SJSA1 (cell line): ENCODE measurements around the gene GALR2. TPM values are rescaled to one million over a fixed set of nuclear protein-coding genes. Genes with fewer than 3 reads are reported as not detected.

Source experiments
- DNase-seq, 2 experiments: peaks; one replicate each; pipeline ENCODE4 v3.0.0-alpha.2; 2015 to 2020; ENCODE audit warnings: low spot score in 2 of 2, low read depth in 1 of 2
- H3K27ac ChIP-seq: fragments of 250-450 bp; sonication (Bioruptor Pico); 2 replicates; pipeline ENCODE4 v1.5.1; 2020; ENCODE audit warnings: mild to moderate bottlenecking, moderate library complexity
- H3K27me3 ChIP-seq: fragments of 250-450 bp; sonication (Bioruptor Pico); replicated peaks from 2 replicates; pipeline ENCODE4 v1.5.1; 2020; ENCODE audit warnings: mild to moderate bottlenecking, moderate library complexity
- H3K36me3 ChIP-seq: fragments of 250-450 bp; sonication (Bioruptor Pico); 2 replicates; pipeline ENCODE4 v1.5.1; 2020; ENCODE audit warnings: mild to moderate bottlenecking
- H3K4me1 ChIP-seq: fragments of 250-450 bp; sonication (Bioruptor Pico); replicated peaks from 2 replicates; pipeline ENCODE4 v1.6.1; 2021; ENCODE audit warnings: mild to moderate bottlenecking
- H3K4me3 ChIP-seq: fragments of 250-450 bp; sonication (Bioruptor Pico); 2 replicates; pipeline ENCODE4 v1.5.1; 2020; ENCODE audit warnings: mild to moderate bottlenecking
- H3K9me3 ChIP-seq: fragments of 250-450 bp; sonication (Bioruptor Pico); replicated peaks from 2 replicates; pipeline ENCODE4 v1.5.1; 2020; ENCODE audit warnings: mild to moderate bottlenecking
- total RNA-seq: library from RNA; depleted of rRNA; stranded (reverse); fragments of >200 nt; shearing (Covaris generic); gene quantifications from 2 replicates; pipeline ENCODE4 v1.2.3, GENCODE V29; 2014; rRNA removed

GALR2 gene, protein sequence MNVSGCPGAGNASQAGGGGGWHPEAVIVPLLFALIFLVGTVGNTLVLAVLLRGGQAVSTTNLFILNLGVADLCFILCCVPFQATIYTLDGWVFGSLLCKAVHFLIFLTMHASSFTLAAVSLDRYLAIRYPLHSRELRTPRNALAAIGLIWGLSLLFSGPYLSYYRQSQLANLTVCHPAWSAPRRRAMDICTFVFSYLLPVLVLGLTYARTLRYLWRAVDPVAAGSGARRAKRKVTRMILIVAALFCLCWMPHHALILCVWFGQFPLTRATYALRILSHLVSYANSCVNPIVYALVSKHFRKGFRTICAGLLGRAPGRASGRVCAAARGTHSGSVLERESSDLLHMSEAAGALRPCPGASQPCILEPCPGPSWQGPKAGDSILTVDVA
- total RNA-seq: 0.18 TPM in 1 of 2 replicates, not detected in the other

DNA sequence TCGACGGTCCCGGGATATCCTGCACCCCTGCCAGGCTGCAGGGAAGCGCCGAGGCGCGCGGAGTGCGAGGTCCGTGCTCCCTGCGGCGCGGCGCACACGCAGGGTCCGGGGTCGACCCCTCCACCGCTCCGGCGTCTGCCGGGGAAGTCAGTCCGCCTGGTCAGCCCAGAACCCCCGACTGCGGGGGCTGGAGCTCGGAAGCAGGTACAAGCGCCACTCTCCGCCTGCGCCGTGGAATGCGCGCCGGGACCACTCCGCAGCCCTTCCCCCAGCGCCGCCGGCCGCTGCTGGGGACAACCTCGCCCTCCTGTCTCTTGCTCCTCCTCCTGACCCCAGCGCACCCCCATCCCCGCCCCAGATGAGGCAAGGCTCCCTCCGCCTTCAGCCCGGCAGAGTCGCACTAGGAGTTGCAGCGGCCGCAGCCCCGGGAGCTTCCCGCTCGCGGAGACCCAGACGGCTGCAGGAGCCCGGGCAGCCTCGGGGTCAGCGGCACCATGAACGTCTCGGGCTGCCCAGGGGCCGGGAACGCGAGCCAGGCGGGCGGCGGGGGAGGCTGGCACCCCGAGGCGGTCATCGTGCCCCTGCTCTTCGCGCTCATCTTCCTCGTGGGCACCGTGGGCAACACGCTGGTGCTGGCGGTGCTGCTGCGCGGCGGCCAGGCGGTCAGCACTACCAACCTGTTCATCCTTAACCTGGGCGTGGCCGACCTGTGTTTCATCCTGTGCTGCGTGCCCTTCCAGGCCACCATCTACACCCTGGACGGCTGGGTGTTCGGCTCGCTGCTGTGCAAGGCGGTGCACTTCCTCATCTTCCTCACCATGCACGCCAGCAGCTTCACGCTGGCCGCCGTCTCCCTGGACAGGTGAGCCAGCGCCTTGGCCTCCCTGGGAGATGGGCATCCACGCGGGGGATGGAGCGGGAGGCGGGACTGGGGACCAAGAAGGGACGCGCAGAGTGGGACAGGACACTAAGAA, at the start of gene GALR2:
Gene GALR2 (plus strand): TSS at position 392 of the 974 bp plus-strand sequence. CDS start 103 bp downstream, at position 495.
- Histone ChIP-seq H3K9me3 (peaks cover 3% of the 10 kb centered on the region; the same call in 1 of the 2 replicates), H3K27me3 (peaks cover 61% of the 10 kb centered on the region), H3K4me3 (no peak within 1 kb of the TSS)

GRCh38 chr17:76025294-76025693, 49.3 kb upstream of the GALR2 start:
- Histone ChIP-seq H3K36me3 (no peaks in the 10 kb centered on the region), H3K27ac (no peak overlapping the region), H3K4me1 (peaks cover 10% of the 10 kb centered on the region), H3K4me3 (no peak overlapping the region), H3K27me3 (no peaks in the 10 kb centered on the region), H3K9me3 (no peaks in the 10 kb centered on the region)
- no peak for DNase-seq

More for the DNA sequence above, at the start of gene GALR2:
- H3K36me3 ChIP-seq: peaks cover 20% of the 10 kb centered on the region
- H3K27ac ChIP-seq: no peak within 1 kb of the TSS
- no peak for DNase-seq
- peaks cover 38% of the 10 kb centered on the region for H3K4me1 ChIP-seq

DNA sequence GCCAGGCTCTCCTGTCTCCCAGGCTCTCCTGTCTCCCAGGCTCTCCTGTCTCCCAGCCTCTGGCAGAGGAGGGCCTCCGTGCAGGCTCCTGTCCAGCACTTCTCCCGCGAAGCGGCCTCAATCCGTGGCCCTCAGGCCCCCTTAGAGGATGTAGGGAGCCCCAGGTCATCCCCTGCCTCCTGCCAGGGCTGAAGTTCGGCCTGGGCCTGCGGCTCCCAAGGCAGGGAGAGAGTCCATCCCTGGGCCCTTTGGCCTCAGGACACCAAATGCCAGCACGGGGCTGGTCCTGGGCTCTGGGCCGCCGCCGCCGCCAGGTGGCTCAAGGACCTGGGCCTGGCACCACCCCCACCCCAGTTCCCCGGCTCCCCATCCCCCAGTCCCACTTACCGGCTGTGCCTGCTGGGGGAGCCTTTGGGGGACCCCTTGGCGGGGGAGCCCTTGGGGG, 47.8 kb upstream of the GALR2 start:
- no peaks in the 10 kb centered on the region for H3K9me3 ChIP-seq
- DNase-seq: no peak
- no peak overlapping the region for H3K27ac ChIP-seq
- no peaks in the 10 kb centered on the region for H3K27me3 ChIP-seq
- H3K4me1 ChIP-seq: peaks cover 16% of the 10 kb centered on the region
- no peak overlapping the region for H3K4me3 ChIP-seq
- H3K36me3 ChIP-seq: no peaks in the 10 kb centered on the region

- Histone ChIP-seq H3K27me3 (no peaks in the 10 kb centered on the region), H3K9me3 (no peaks in the 10 kb centered on the region), H3K27ac (no peak within 1 kb of the TSS), H3K36me3 (no peaks in the 10 kb centered on the region), H3K4me3 (no peak within 1 kb of the TSS), H3K4me1 (peaks cover 16% of the 10 kb centered on the region)
- DNase-seq: no peak
Measured at GRCh38 chr17:76027159-76027839, 47.3 kb upstream of the GALR2 start, which contains the start of gene EVPL. Gene EVPL (minus strand): TSS chr17:76027306. CDS start chr17:76027198, 108 bp downstream.

DNA sequence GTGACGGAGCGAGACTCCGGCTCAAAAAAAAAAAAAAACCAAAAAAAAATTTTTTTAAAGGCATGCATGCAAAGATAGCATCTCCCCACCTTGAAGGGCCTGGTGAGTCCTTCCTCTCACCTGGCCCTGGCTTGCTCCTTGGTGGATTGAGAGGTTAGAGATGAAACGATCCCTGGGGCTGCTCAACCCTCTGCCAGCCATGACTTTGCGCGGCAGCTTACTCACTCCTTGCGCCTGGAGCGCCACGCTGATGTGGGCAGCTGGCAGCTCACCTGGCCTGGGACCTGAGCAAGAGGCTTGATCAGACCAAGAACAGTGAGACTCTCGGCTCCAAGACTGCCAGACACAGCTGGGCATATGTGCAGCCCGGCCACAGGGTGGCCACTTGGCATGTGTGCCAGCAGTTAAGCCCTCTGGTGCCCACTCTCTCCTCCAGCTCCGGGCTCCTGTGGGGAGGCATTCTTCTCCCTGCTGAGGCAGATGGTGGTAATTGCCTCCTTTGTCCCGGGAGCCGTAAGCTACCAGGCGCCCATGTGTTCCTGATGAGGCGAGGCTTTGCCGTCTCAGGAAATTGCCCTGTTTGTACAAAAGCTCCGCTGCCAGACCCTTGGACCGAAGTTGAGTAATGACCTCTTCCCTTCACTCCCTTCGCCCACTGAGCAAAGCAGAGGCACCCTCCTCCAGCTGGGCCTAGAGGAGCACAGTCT, 42.4 kb upstream of the GALR2 start:
- H3K4me1 ChIP-seq: peaks cover 16% of the 10 kb centered on the region
- no peak overlapping the region for H3K27ac ChIP-seq
- H3K9me3 ChIP-seq: no peaks in the 10 kb centered on the region
- peaks cover 7% of the 10 kb centered on the region; the same call in 1 of the 2 replicates for H3K36me3 ChIP-seq
- H3K4me3 ChIP-seq: no peak overlapping the region
- DNase-seq: no peak
- no peaks in the 10 kb centered on the region for H3K27me3 ChIP-seq

GRCh38 chr17:76032780-76033108, 41.8 kb upstream of the GALR2 start:
- Histone ChIP-seq H3K27me3 (no peaks in the 10 kb centered on the region), H3K36me3 (peaks cover 9% of the 10 kb centered on the region), H3K27ac (no peak overlapping the region), H3K4me1 (peaks cover 16% of the 10 kb centered on the region), H3K9me3 (no peaks in the 10 kb centered on the region), H3K4me3 (no peak overlapping the region)
- DNase-seq: no peak

DNA sequence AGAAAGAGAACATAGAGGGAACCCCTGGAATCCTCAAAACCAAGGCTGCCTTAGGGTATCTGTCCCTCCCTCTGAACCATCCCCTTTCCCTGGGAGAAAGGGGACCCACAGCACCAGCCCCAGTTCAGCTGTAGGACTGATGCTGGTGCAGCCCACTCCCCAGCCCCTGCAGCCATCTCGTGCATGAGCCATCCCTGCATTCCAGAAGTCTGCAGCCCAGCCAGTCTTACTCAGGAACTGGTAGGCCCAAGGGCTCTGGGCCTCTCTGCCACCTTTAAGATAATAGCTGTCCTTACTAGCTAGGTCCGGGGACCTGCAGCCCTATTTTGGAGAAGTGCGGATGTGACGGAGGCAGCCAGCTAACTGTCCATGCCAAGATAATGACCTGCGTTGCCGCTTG, 41.4 kb upstream of the GALR2 start:
- Histone ChIP-seq H3K9me3 (no peaks in the 10 kb centered on the region), H3K36me3 (peaks cover 13% of the 10 kb centered on the region), H3K27me3 (no peaks in the 10 kb centered on the region), H3K27ac (no peak overlapping the region), H3K4me3 (no peak overlapping the region), H3K4me1 (peaks cover 16% of the 10 kb centered on the region)
- DNase-seq: no peak

- Histone ChIP-seq H3K4me1 (peaks cover 10% of the 10 kb centered on the region), H3K9me3 (no peaks in the 10 kb centered on the region), H3K36me3 (peaks cover 29% of the 10 kb centered on the region), H3K4me3 (no peak overlapping the region), H3K27me3 (no peaks in the 10 kb centered on the region), H3K27ac (no peak overlapping the region)
- no peak for DNase-seq
Measured at GRCh38 chr17:76034428-76035350, 39.9 kb upstream of the GALR2 start.

DNA sequence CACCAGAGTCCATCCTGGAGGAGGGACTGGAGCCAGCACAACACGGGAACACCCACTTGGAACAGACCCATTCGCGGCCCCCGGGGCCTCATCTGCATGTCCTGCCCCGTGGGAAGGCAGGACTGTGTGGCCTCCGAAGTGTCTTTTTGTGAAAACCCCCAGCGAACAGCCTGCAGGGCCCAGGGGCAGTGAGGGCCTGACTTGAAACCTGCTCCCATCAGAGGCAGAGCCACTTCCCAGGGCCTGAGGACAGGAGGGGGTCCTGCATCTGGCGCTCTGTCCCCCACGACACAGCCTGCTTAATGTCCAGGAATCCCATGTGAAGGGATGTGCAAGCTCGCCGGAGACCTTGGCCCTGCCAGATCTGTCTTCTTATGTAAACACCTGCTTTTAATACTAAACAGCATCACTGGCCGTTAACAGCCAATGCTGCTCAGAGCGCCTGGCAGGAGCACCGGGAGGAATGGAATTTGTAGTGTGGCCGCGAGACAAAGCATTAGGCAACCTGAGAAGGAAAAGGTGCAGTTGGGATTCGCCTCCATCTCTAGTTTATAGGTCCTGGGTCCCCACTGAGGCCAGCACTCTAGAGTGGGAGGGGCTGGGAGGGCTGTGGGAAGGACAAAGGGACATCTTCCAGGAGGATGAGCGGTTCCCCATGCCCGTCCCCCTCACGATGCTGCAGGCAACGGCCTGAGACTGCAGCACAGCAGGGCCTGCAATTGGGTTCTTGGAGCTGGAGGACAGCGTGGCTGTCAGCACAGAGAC, 37.9 kb upstream of the GALR2 start:
- Histone ChIP-seq H3K27me3 (no peaks in the 10 kb centered on the region), H3K9me3 (no peaks in the 10 kb centered on the region), H3K4me3 (no peak overlapping the region), H3K36me3 (peaks cover 49% of the 10 kb centered on the region), H3K4me1 (peaks cover under 1% of the 10 kb centered on the region; the same call in 1 of the 2 replicates), H3K27ac (no peak overlapping the region)
- no peak for DNase-seq

GRCh38 chr17:76038050-76038449, 36.5 kb upstream of the GALR2 start:
- Histone ChIP-seq H3K9me3 (no peaks in the 10 kb centered on the region), H3K36me3 (peaks cover 62% of the 10 kb centered on the region), H3K4me1 (no peaks in the 10 kb centered on the region), H3K4me3 (no peak overlapping the region), H3K27me3 (no peaks in the 10 kb centered on the region), H3K27ac (no peak overlapping the region)
- no peak for DNase-seq

GRCh38 chr17:76039121-76039520, 35.5 kb upstream of the GALR2 start:
- Histone ChIP-seq H3K36me3 (peaks cover 73% of the 10 kb centered on the region), H3K27me3 (no peaks in the 10 kb centered on the region), H3K4me1 (no peaks in the 10 kb centered on the region), H3K27ac (no peak overlapping the region), H3K9me3 (no peaks in the 10 kb centered on the region), H3K4me3 (no peak overlapping the region)
- DNase-seq: no peak
